Measurements from ENCODE around the gene NINJ2.

- TF ChIP-seq CTCF (IDR thresholded peaks at IDR 0.05; ENCODE audit: insufficient read depth, low read depth, low read length) (no peak), EZH2 (IDR thresholded peaks at IDR 0.05; ENCODE audit: insufficient read depth, low read length) (no peak)
Measured at GRCh38 chr12:693934-694533, 30.8 kb upstream of the NINJ2 start.

Data from astrocyte (in vitro differentiated cells and primary cell).